GM18526 (cell line): ENCODE results near the gene CA5A.

ENCODE experiments used
- POLR2A ChIP-seq: IDR thresholded peaks from 3 replicates; pipeline ENCODE4 v1.6.1; 2011; ENCODE audit not compliant: insufficient read length; ENCODE audit errors: extremely low read depth

The CA5A gene

GRCh38 chr16:87881324-87882200 is 54.8 kb downstream of the CA5A start:
- no peak for TF ChIP-seq POLR2A

GRCh38 chr16:87880117-87880696 is 56.1 kb downstream of the CA5A start:
- TF ChIP-seq POLR2A = no peak

- TF ChIP-seq POLR2A = no peak
Measured at GRCh38 chr16:87878704-87879103, 57.6 kb downstream of the CA5A start.

- TF ChIP-seq POLR2A = no peak
Measured at GRCh38 chr16:87877942-87878507, 58.3 kb downstream of the CA5A start.

- no peak for TF ChIP-seq POLR2A
Measured at GRCh38 chr16:87874639-87875427, 61.5 kb downstream of the CA5A start.

GRCh38 chr16:87869061-87869878 is 67.1 kb downstream of the CA5A start, which contains the start of gene SLC7A5:
SLC7A5 (minus strand) TSS chr16:87869507; CDS start chr16:87869422, 85 bp downstream.
- peak; percentile 97 for TF ChIP-seq POLR2A

- no peak for TF ChIP-seq POLR2A
Measured at GRCh38 chr16:87864331-87864989, 71.9 kb downstream of the CA5A start.

- TF ChIP-seq POLR2A = no peak
Measured at GRCh38 chr16:87860553-87861299, 75.6 kb downstream of the CA5A start.

GRCh38 chr16:87856791-87857228 is 79.5 kb downstream of the CA5A start:
- no peak for TF ChIP-seq POLR2A

GRCh38 chr16:87855852-87856715 is 80.2 kb downstream of the CA5A start:
- TF ChIP-seq POLR2A = no peak

- no peak for TF ChIP-seq POLR2A
Measured at GRCh38 chr16:87854907-87855683, 81.2 kb downstream of the CA5A start.

GRCh38 chr16:87854053-87854906 is 82.0 kb downstream of the CA5A start:
- TF ChIP-seq POLR2A = no peak
